Embryonic facial prominence (tissue), 1 donor: ENCODE measurements around the gene ANKRD27.
"Not testable (repeated sequence)": the region's sequence is repeated elsewhere in the genome, so short reads cannot be mapped to it uniquely, and the experiment has no call there.

ENCODE experiments used
- DNase-seq: peaks from one replicate; pipeline ENCODE4 v3.0.0-alpha.2; 2016; ENCODE audit errors: extremely low spot score

The ANKRD27 gene

GRCh38 chr19:32691291-32691951, 16.4 kb upstream of the ANKRD27 start, which contains the start of gene NUDT19:
TSS of gene NUDT19 (plus strand) at chr19:32691821. CDS start at chr19:32691961, 140 bp downstream.
- no peak for DNase-seq

- DNase-seq: no peak
Measured at GRCh38 chr19:32688311-32688710, 13.3 kb upstream of the ANKRD27 start.

- no peak for DNase-seq
Measured at GRCh38 chr19:32687681-32688080, 12.7 kb upstream of the ANKRD27 start.

GRCh38 chr19:32686847-32687475, 12.0 kb upstream of the ANKRD27 start:
- DNase-seq: no peak

GRCh38 chr19:32682317-32682716, 7.3 kb upstream of the ANKRD27 start:
- DNase-seq: no peak

GRCh38 chr19:32680986-32681385, 6.0 kb upstream of the ANKRD27 start:
- no peak for DNase-seq

GRCh38 chr19:32677657-32678056, 2.7 kb upstream of the ANKRD27 start:
- no peak for DNase-seq

GRCh38 chr19:32676895-32677359, 1.9 kb upstream of the ANKRD27 start:
- no peak for DNase-seq

GRCh38 chr19:32676186-32676894, 1.4 kb upstream of the ANKRD27 start:
- DNase-seq: no peak

- no peak for DNase-seq
Measured at GRCh38 chr19:32675720-32676185, 773 bp upstream of the ANKRD27 start, which contains the start of gene RGS9BP. TSS of gene RGS9BP (plus strand) at chr19:32675848. CDS start at chr19:32676264, 416 bp downstream.

GRCh38 chr19:32674153-32674930, 638 bp downstream of the ANKRD27 start:
- no peak for DNase-seq

- DNase-seq: no peak
Measured at GRCh38 chr19:32673573-32673972, 1.4 kb downstream of the ANKRD27 start.

- DNase-seq: no peak
Measured at GRCh38 chr19:32672841-32673240, 2.1 kb downstream of the ANKRD27 start.

GRCh38 chr19:32671883-32672593, 2.9 kb downstream of the ANKRD27 start:
- no peak for DNase-seq

GRCh38 chr19:32669310-32669709, 5.7 kb downstream of the ANKRD27 start:
- no peak for DNase-seq

- no peak for DNase-seq
Measured at GRCh38 chr19:32666084-32666483, 8.9 kb downstream of the ANKRD27 start.

- DNase-seq: no peak
Measured at GRCh38 chr19:32662186-32662585, 12.8 kb downstream of the ANKRD27 start.

GRCh38 chr19:32661318-32661717, 13.7 kb downstream of the ANKRD27 start:
- no peak for DNase-seq

GRCh38 chr19:32658527-32658926, 16.5 kb downstream of the ANKRD27 start:
- no peak for DNase-seq

GRCh38 chr19:32658075-32658474, 16.9 kb downstream of the ANKRD27 start:
- DNase-seq: no peak

- not testable (repeated sequence) for DNase-seq
Measured at GRCh38 chr19:32656379-32656778, 18.6 kb downstream of the ANKRD27 start.
